NCI-H2227 (cell line): ENCODE data around the gene AMER3.

Source experiments
- DNase-seq: peaks from one replicate; lab custom pipeline; 2025; ENCODE audit not compliant: unreplicated experiment; lab: John Stamatoyannopoulos, UW

Gene AMER3

GRCh38 chr2:130814931-130815680 lies 59.8 kb downstream of the AMER3 start:
- DNase-seq: no peak
